Dedifferentiated amniotic fluid mesenchymal stem cell (primary cell): ENCODE measurements around the gene CAAP1.
"Not testable (repeated sequence)": the region's sequence is repeated elsewhere in the genome, so short reads cannot be mapped to it uniquely, and the experiment has no call there.

Experiments used
- DNase-seq: peaks from one replicate; pipeline ENCODE4 v3.0.0-alpha.2; 2016; ENCODE audit errors: extremely low spot score

Gene CAAP1

DNA sequence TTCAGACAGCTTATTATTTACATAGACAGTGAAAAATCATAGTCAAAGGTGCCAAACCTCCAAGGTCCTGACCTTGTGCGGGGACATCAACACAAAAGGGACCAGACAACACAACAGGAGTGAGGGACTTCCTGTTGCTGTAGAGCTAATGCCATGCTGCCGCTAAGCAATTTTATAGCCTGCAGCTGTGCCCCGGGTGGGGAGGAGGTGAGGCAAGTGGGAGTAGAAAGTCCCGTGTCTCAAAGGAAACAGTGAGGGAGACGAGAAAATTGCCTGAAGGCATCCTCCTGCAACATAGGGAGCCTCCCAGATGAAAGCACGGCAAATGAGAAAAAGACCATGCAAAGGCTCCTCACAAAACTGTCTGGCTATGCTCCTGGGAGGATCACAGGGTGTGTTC lies 58.8 kb downstream of the CAAP1 start:
- DNase-seq, result no peak

GRCh38 chr9:26828391-26828955 lies 64.1 kb downstream of the CAAP1 start:
- DNase-seq, result not testable (repeated sequence)

- no peak for DNase-seq
These were observed 77.8 kb downstream of the CAAP1 start for GRCh38 chr9:26814799-26815198.

DNA sequence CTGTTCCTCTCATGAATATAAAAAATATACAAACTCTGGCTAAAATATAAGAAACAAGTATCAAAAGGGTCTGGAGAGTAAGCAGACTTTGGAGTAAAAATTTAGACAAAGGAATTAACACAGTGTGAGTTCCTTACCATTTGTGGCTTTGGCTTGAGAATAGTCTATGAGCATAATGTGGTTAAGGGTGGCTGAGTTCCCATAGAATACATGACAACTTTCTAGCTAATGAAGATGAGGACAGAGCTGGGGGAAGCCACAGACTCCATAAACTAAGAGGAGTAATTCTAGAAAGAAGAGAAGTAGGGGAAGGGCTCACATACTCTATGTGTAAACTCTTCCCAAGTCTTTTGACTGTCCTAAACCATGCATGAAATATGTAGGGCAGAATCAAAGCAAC lies 79.4 kb downstream of the CAAP1 start:
- DNase-seq, result no peak

DNA sequence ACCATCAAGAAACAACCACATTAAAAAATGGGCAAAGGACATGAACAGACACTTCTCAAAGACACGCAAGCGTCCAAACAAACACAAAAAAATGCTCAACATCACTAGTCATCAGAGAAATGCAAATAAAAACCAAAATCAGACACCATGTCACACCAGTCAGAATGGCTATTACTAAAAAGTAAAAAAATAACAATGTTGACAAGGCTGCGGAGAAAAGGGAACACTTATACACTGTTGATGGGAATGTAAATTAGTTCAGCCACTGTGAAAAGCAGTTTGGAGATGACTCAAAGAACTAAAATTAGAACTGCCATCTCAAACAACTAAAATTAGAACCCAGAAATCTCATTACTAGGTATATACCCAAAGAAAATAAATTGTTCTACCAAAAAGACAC lies 80.4 kb downstream of the CAAP1 start:
- DNase-seq, result no peak

DNA sequence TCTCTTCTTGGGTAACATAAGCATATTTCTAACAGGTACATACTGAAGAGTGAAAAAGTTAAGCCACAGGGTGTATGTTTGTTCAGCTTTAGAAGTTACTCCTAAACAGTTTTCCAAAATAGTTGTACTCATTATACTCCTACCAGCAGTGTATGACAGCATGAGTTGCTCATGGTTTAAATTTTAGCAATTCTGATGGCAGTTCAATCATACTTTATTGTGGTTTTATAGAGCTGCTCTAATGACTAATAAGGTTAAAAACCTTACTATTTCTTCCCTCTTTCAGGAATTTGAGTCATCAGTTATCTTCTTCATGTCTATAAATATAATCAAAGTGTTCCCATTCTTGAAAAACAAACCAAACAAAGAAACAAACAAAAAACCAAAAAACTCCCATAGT lies 81.5 kb downstream of the CAAP1 start:
- DNase-seq, result no peak

DNA sequence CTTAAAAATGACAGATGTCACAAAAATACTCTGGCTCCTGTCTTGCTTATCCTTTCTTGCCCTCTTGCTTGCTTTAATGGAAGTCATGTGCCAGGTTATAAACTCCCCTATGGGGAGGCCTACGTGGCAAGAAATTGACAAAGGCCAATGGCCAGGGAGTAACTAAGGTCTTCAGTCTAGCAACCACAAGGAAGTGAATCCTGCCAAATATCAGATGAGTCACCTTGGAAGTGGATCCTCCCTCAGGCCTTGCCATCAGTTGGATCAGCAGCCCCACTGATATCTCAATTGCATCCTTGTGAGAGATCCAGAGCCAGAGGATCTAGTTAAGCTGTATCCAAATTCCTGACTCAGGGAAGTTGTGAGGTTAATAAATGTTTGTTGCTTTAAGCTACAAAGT lies 82.8 kb downstream of the CAAP1 start:
- peak; percentile 63 for DNase-seq

GRCh38 chr9:26807161-26807560 lies 85.4 kb downstream of the CAAP1 start:
- no peak for DNase-seq

GRCh38 chr9:26802921-26803320 lies 89.7 kb downstream of the CAAP1 start:
- no peak for DNase-seq

GRCh38 chr9:26801772-26802171 lies 90.8 kb downstream of the CAAP1 start:
- DNase-seq, result no peak

GRCh38 chr9:26800322-26800721 lies 92.3 kb downstream of the CAAP1 start:
- DNase-seq, result no peak

- DNase-seq, result no peak
These were observed 101.3 kb downstream of the CAAP1 start for GRCh38 chr9:26791274-26791673.
